HG03469 (cell line): ENCODE measurements around the gene TUT4.
"Not testable (repeated sequence)": the region's sequence is repeated elsewhere in the genome, so short reads cannot be mapped to it uniquely, and the experiment has no call there.

Source experiments
- ATAC-seq: cut with Tn5 transposase; IDR thresholded peaks from one replicate; pipeline ENCODE4 v1.9.1; 2021; ENCODE audit warnings: mild to moderate bottlenecking, moderate library complexity, moderate number of reproducible peaks; ENCODE audit not compliant: unreplicated experiment

The TUT4 gene

GRCh38 chr1:52552505-52553361 is at the start of gene TUT4:
TSS of gene TUT4 (minus strand) at chr1:52553092. CDS start at chr1:52526280, 26,812 bp downstream.
- no peak for ATAC-seq

GRCh38 chr1:52601991-52602855 is 49.3 kb upstream of the TUT4 start, which contains the start of gene GPX7:
TSS of gene GPX7 (plus strand) at chr1:52602371. CDS start at chr1:52602410, 39 bp downstream.
- no peak for ATAC-seq

GRCh38 chr1:52601519-52601918 is 48.6 kb upstream of the TUT4 start:
- no peak for ATAC-seq

- no peak for ATAC-seq
Observed at GRCh38 chr1:52600533-52601179, 47.8 kb upstream of the TUT4 start.

GRCh38 chr1:52599236-52599635 is 46.3 kb upstream of the TUT4 start:
- ATAC-seq = no peak

GRCh38 chr1:52598729-52599128 is 45.8 kb upstream of the TUT4 start:
- ATAC-seq = no peak

- ATAC-seq = no peak
Observed at GRCh38 chr1:52597912-52598311, 45.0 kb upstream of the TUT4 start.

- ATAC-seq = no peak
Observed at GRCh38 chr1:52595061-52595460, 42.2 kb upstream of the TUT4 start.

GRCh38 chr1:52593495-52593894 is 40.6 kb upstream of the TUT4 start:
- ATAC-seq = no peak

- ATAC-seq = no peak
Observed at GRCh38 chr1:52592637-52593323, 39.9 kb upstream of the TUT4 start.

GRCh38 chr1:52590266-52590665 is 37.4 kb upstream of the TUT4 start:
- ATAC-seq = no peak

- no peak for ATAC-seq
Observed at GRCh38 chr1:52588535-52588934, 35.6 kb upstream of the TUT4 start.

- no peak for ATAC-seq
Observed at GRCh38 chr1:52588027-52588426, 35.1 kb upstream of the TUT4 start.

GRCh38 chr1:52585474-52585873 is 32.6 kb upstream of the TUT4 start:
- ATAC-seq = no peak

GRCh38 chr1:52582116-52582696 is 29.3 kb upstream of the TUT4 start:
- no peak for ATAC-seq

- ATAC-seq = no peak
Observed at GRCh38 chr1:52580283-52580682, 27.4 kb upstream of the TUT4 start.

GRCh38 chr1:52579415-52579814 is 26.5 kb upstream of the TUT4 start:
- ATAC-seq = no peak

- ATAC-seq = not testable (repeated sequence)
Observed at GRCh38 chr1:52578066-52578465, 25.2 kb upstream of the TUT4 start.

- ATAC-seq = no peak
Observed at GRCh38 chr1:52576074-52576473, 23.2 kb upstream of the TUT4 start.

- no peak for ATAC-seq
Observed at GRCh38 chr1:52574594-52574993, 21.7 kb upstream of the TUT4 start.
